Activated T-helper 17 cell treated with anti-CD3 and anti-CD28 coated beads, Interleukin-2, amount 50 U/mL, for 72 hours (primary cell): ENCODE measurements around the gene FANCI. TPM values are rescaled to one million over a fixed set of nuclear protein-coding genes. Genes with fewer than 3 reads are reported as not detected.
"Not testable (repeated sequence)": the region's sequence is repeated elsewhere in the genome, so short reads cannot be mapped to it uniquely, and the experiment has no call there.

Source experiments
- ATAC-seq: fragments of 150-1000 bp; cut with Tn5 transposase; replicated peaks from 2 replicates; pipeline ENCODE4 v1.10.0; 2021; ENCODE audit warnings: mild to moderate bottlenecking, moderate library complexity
- H3K27ac Mint-ChIP-seq: one replicate; pipeline ENCODE4 v1.8.0; 2022; ENCODE audit warnings: mixed read lengths
- H3K27me3 Mint-ChIP-seq: one replicate; pipeline ENCODE4 v1.8.0; 2022; ENCODE audit warnings: mixed read lengths
- H3K36me3 Mint-ChIP-seq: one replicate; pipeline ENCODE4 v1.8.0; 2022; ENCODE audit warnings: low read depth, mild to moderate bottlenecking, mixed read lengths
- H3K4me1 Mint-ChIP-seq: one replicate; pipeline ENCODE4 v1.8.0; 2022; ENCODE audit warnings: mixed read lengths
- H3K4me3 Mint-ChIP-seq: one replicate; pipeline ENCODE4 v1.8.0; 2022; ENCODE audit warnings: mild to moderate bottlenecking, mixed read lengths
- H3K9me3 Mint-ChIP-seq: one replicate; pipeline ENCODE4 v1.8.0; 2022; ENCODE audit warnings: mixed read lengths
- total RNA-seq, 2 donors: library from RNA; stranded (reverse); gene quantifications; one replicate each; pipeline ENCODE4 v1.2.3, GENCODE V29; 2022

FANCI gene
- total RNA-seq, 2 donors from 2014 or later: 210 to 232 TPM

- H3K9me3 Mint-ChIP-seq: no peaks in the 10 kb centered on the region
- H3K27ac Mint-ChIP-seq: no peak overlapping the region
- H3K27me3 Mint-ChIP-seq: no peaks in the 10 kb centered on the region
- no peak for ATAC-seq
- no peak overlapping the region for H3K4me3 Mint-ChIP-seq
- H3K4me1 Mint-ChIP-seq: peaks cover 24% of the 10 kb centered on the region
- H3K36me3 Mint-ChIP-seq: no peaks in the 10 kb centered on the region
Observed at GRCh38 chr15:89208256-89208655, 35.5 kb upstream of the FANCI start.

GRCh38 chr15:89209057-89209456 lies 34.7 kb upstream of the FANCI start:
- peaks cover 16% of the 10 kb centered on the region for H3K4me1 Mint-ChIP-seq
- H3K9me3 Mint-ChIP-seq: no peaks in the 10 kb centered on the region
- no peak overlapping the region for H3K4me3 Mint-ChIP-seq
- H3K36me3 Mint-ChIP-seq: no peaks in the 10 kb centered on the region
- no peak overlapping the region for H3K27ac Mint-ChIP-seq
- ATAC-seq: no peak
- H3K27me3 Mint-ChIP-seq: no peaks in the 10 kb centered on the region

- ATAC-seq: no peak
- Mint-ChIP-seq H3K27ac (no peak overlapping the region), H3K27me3 (no peaks in the 10 kb centered on the region), H3K4me3 (no peak overlapping the region), H3K36me3 (no peaks in the 10 kb centered on the region), H3K9me3 (no peaks in the 10 kb centered on the region), H3K4me1 (peaks cover 5% of the 10 kb centered on the region)
Observed at GRCh38 chr15:89211678-89212170, 32.1 kb upstream of the FANCI start.

GRCh38 chr15:89215627-89216026 lies 28.2 kb upstream of the FANCI start:
- no peaks in the 10 kb centered on the region for H3K27me3 Mint-ChIP-seq
- H3K4me1 Mint-ChIP-seq: no peaks in the 10 kb centered on the region
- H3K4me3 Mint-ChIP-seq: no peak overlapping the region
- no peaks in the 10 kb centered on the region for H3K36me3 Mint-ChIP-seq
- no peak overlapping the region for H3K27ac Mint-ChIP-seq
- ATAC-seq: no peak
- no peaks in the 10 kb centered on the region for H3K9me3 Mint-ChIP-seq

GRCh38 chr15:89217031-89217430 lies 26.7 kb upstream of the FANCI start:
- H3K36me3 Mint-ChIP-seq: no peaks in the 10 kb centered on the region
- H3K27me3 Mint-ChIP-seq: no peaks in the 10 kb centered on the region
- no peak overlapping the region for H3K4me3 Mint-ChIP-seq
- H3K9me3 Mint-ChIP-seq: no peaks in the 10 kb centered on the region
- no peak overlapping the region for H3K27ac Mint-ChIP-seq
- no peak for ATAC-seq
- H3K4me1 Mint-ChIP-seq: no peaks in the 10 kb centered on the region

- Mint-ChIP-seq H3K36me3 (no peaks in the 10 kb centered on the region), H3K9me3 (no peaks in the 10 kb centered on the region), H3K27me3 (no peaks in the 10 kb centered on the region), H3K4me1 (no peaks in the 10 kb centered on the region), H3K4me3 (no peak overlapping the region), H3K27ac (no peak overlapping the region)
- ATAC-seq: no peak
Observed at GRCh38 chr15:89217686-89218376, 25.9 kb upstream of the FANCI start.

- H3K36me3 Mint-ChIP-seq: no peaks in the 10 kb centered on the region
- H3K27ac Mint-ChIP-seq: no peak overlapping the region
- H3K27me3 Mint-ChIP-seq: no peaks in the 10 kb centered on the region
- H3K4me3 Mint-ChIP-seq: no peak overlapping the region
- H3K9me3 Mint-ChIP-seq: no peaks in the 10 kb centered on the region
- ATAC-seq: no peak
- H3K4me1 Mint-ChIP-seq: no peaks in the 10 kb centered on the region
Observed at GRCh38 chr15:89218531-89218930, 25.2 kb upstream of the FANCI start.

- Mint-ChIP-seq H3K36me3 (no peaks in the 10 kb centered on the region), H3K9me3 (no peaks in the 10 kb centered on the region), H3K27me3 (no peaks in the 10 kb centered on the region), H3K4me1 (no peaks in the 10 kb centered on the region), H3K4me3 (no peak within 1 kb of the TSS), H3K27ac (no peak within 1 kb of the TSS)
- ATAC-seq: peak; percentile 56
Observed at GRCh38 chr15:89221543-89221942, 22.2 kb upstream of the FANCI start, which contains the start of gene RLBP1. Gene RLBP1 (minus strand): TSS chr15:89221579. CDS start chr15:89218975, 2,604 bp downstream.

GRCh38 chr15:89225588-89225987 lies 18.2 kb upstream of the FANCI start:
- peaks cover 5% of the 10 kb centered on the region for H3K4me1 Mint-ChIP-seq
- H3K9me3 Mint-ChIP-seq: no peaks in the 10 kb centered on the region
- no peaks in the 10 kb centered on the region for H3K36me3 Mint-ChIP-seq
- H3K4me3 Mint-ChIP-seq: no peak overlapping the region
- no peak overlapping the region for H3K27ac Mint-ChIP-seq
- peaks cover 10% of the 10 kb centered on the region for H3K27me3 Mint-ChIP-seq
- ATAC-seq: no peak

GRCh38 chr15:89226359-89227221 lies 17.2 kb upstream of the FANCI start:
- Mint-ChIP-seq H3K9me3 (no peaks in the 10 kb centered on the region), H3K27ac (no peak overlapping the region)

GRCh38 chr15:89227425-89227824 lies 16.4 kb upstream of the FANCI start:
- Mint-ChIP-seq H3K4me1 (peaks cover 5% of the 10 kb centered on the region), H3K27me3 (peaks cover 10% of the 10 kb centered on the region), H3K4me3 (no peak overlapping the region), H3K9me3 (no peaks in the 10 kb centered on the region), H3K36me3 (no peaks in the 10 kb centered on the region), H3K27ac (no peak overlapping the region)
- no peak for ATAC-seq

More at GRCh38 chr15:89226359-89227221, 17.2 kb upstream of the FANCI start:
- H3K4me3 Mint-ChIP-seq: no peak overlapping the region
- H3K27me3 Mint-ChIP-seq: peaks cover 10% of the 10 kb centered on the region
- no peaks in the 10 kb centered on the region for H3K36me3 Mint-ChIP-seq
- ATAC-seq: no peak
- H3K4me1 Mint-ChIP-seq: peaks cover 5% of the 10 kb centered on the region

GRCh38 chr15:89230277-89230676 lies 13.5 kb upstream of the FANCI start:
- H3K36me3 Mint-ChIP-seq: no peaks in the 10 kb centered on the region
- peaks cover 16% of the 10 kb centered on the region for H3K27me3 Mint-ChIP-seq
- H3K4me1 Mint-ChIP-seq: peaks cover 5% of the 10 kb centered on the region
- peak overlapping the region; percentile 56 for H3K27ac Mint-ChIP-seq
- no peak for ATAC-seq
- no peaks in the 10 kb centered on the region for H3K9me3 Mint-ChIP-seq
- H3K4me3 Mint-ChIP-seq: no peak overlapping the region

- Mint-ChIP-seq H3K4me1 (peaks cover 5% of the 10 kb centered on the region), H3K9me3 (no peaks in the 10 kb centered on the region), H3K27ac (no peak overlapping the region), H3K36me3 (no peaks in the 10 kb centered on the region), H3K4me3 (no peak overlapping the region), H3K27me3 (peaks cover 18% of the 10 kb centered on the region)
- ATAC-seq: no peak
Observed at GRCh38 chr15:89231832-89232231, 11.9 kb upstream of the FANCI start.

GRCh38 chr15:89239883-89240810 lies 3.6 kb upstream of the FANCI start:
- not testable (repeated sequence) for H3K27me3 Mint-ChIP-seq, ATAC-seq

More at GRCh38 chr15:89239883-89240810, 3.6 kb upstream of the FANCI start:
- H3K4me1 Mint-ChIP-seq, H3K9me3 Mint-ChIP-seq, H3K4me3 Mint-ChIP-seq, H3K27ac Mint-ChIP-seq: not testable (repeated sequence)
- peaks cover 17% of the 10 kb centered on the region for H3K36me3 Mint-ChIP-seq
